Right lobe of liver (tissue), 4 donors: Measurements from ENCODE around the gene SUPT6H.

Experiments
- POLR2A ChIP-seq: fragments of 450-650 bp; IDR thresholded peaks from one replicate; pipeline ENCODE4 v1.6.1; 2017; ENCODE audit warnings: antibody characterized with exemption, mild to moderate bottlenecking
- TF ChIP-seq, protein P1 (sequence below), 4 donors: fragments of 200-600 bp in 3 of 4; fragments of 450-650 bp in 1 of 4; IDR thresholded peaks; one replicate each; pipeline versions ENCODE4 v1.5.1 to v1.8.0; 2016 to 2022; ENCODE audit warnings: antibody characterized with exemption in 4 of 4, mild to moderate bottlenecking in 2 of 4
- donor health status: DM: no; HTN: no; CAD: no.
- donor health status: DM: no; HTN: no; CAD: no.
- donor health status: DM: no; HTN: yes; CAD: no.

DNA sequence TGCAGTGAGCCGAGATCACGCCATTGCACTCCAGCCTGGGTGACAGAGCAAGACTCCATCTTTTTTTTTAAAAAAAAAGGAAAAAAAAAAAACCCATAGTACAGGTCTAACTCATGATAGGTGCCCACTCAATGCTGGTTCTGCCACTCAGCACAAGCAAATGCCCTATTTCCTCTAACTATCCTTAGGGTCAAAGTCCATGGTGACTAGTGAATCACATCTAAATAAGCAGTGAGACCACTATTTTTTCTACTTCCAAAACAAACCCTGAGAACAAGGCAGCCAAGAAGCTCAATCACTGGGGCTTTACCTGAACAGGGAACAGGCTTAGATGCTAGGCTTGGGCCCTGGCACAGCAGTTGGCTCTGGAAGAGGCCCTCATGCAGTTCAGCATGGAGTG is 20.4 kb upstream of the SUPT6H start:
- TF ChIP-seq, protein P1, sequence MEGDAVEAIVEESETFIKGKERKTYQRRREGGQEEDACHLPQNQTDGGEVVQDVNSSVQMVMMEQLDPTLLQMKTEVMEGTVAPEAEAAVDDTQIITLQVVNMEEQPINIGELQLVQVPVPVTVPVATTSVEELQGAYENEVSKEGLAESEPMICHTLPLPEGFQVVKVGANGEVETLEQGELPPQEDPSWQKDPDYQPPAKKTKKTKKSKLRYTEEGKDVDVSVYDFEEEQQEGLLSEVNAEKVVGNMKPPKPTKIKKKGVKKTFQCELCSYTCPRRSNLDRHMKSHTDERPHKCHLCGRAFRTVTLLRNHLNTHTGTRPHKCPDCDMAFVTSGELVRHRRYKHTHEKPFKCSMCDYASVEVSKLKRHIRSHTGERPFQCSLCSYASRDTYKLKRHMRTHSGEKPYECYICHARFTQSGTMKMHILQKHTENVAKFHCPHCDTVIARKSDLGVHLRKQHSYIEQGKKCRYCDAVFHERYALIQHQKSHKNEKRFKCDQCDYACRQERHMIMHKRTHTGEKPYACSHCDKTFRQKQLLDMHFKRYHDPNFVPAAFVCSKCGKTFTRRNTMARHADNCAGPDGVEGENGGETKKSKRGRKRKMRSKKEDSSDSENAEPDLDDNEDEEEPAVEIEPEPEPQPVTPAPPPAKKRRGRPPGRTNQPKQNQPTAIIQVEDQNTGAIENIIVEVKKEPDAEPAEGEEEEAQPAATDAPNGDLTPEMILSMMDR (IDR thresholded peaks at IDR 0.05), result no peak
- no peak for TF ChIP-seq POLR2A
